Thyroid gland (tissue), 4 donors: ENCODE data around the gene PPOX.

Experiments used
- CTCF ChIP-seq, 6 experiments: fragments of 200-600 bp in 3 of 6; fragments of 450-650 bp in 3 of 6; sonication (generic) in 3 of 6; IDR thresholded peaks; one replicate each; pipeline ENCODE4 v1.5.1; 2016 to 2019; ENCODE audit warnings: antibody characterized with exemption in 6 of 6, mild to moderate bottlenecking in 2 of 6, inconsistent platforms in 1 of 6, moderate library complexity in 1 of 6
- POLR2A ChIP-seq, 2 donors: fragments of 450-650 bp; IDR thresholded peaks; one replicate each; pipeline ENCODE4 v1.6.1; 2017; ENCODE audit warnings: antibody characterized with exemption in 2 of 2, mild to moderate bottlenecking in 2 of 2, moderate library complexity in 1 of 2

- no peak for TF ChIP-seq CTCF (IDR thresholded peaks at IDR 0.05)
- TF ChIP-seq POLR2A (IDR thresholded peaks at IDR 0.05): no peak
These were observed 6.7 kb downstream of the PPOX start for GRCh38 chr1:161172776-161173376.
